GM23338 (cell line): ENCODE data around the gene WDCP. TPM values are rescaled to one million over a fixed set of nuclear protein-coding genes. Genes with fewer than 3 reads are reported as not detected.

ENCODE experiments used
- CREB1 ChIP-seq: fragments of 250-450 bp; sonication (Bioruptor Pico); IDR thresholded peaks from 2 replicates; pipeline ENCODE4 v1.5.0; 2020; ENCODE audit warnings: low read depth, mild to moderate bottlenecking, moderate library complexity
- ETS1 ChIP-seq: IDR thresholded peaks from 2 replicates; pipeline ENCODE4 v1.6.1; 2016; ENCODE audit warnings: antibody characterized with exemption
- REST ChIP-seq: IDR thresholded peaks from one replicate; pipeline ENCODE4 v1.6.1; 2018; ENCODE audit warnings: antibody characterized with exemption; ENCODE audit not compliant: unreplicated experiment
- STAT1 ChIP-seq: IDR thresholded peaks from one replicate; pipeline ENCODE4 v1.6.1; 2016; ENCODE audit warnings: antibody characterized with exemption; ENCODE audit not compliant: unreplicated experiment
- ZNF462 ChIP-seq: fragments of 250-450 bp; sonication (Bioruptor Pico); IDR thresholded peaks from 2 replicates; pipeline ENCODE4 v1.5.0; 2020; ENCODE audit warnings: mild to moderate bottlenecking, moderate library complexity
- polyA plus RNA-seq: library from polyadenylated mRNA; unstranded; fragments of >200 nt; fragmentation: Nextera tagmentation; extraction: Ambion mirVana; gene quantifications from 2 replicates; pipeline ENCODE4 v1.2.1, GENCODE V29; 2016
- total RNA-seq: library from RNA; depleted of rRNA; stranded (reverse); fragments of >200 nt; shearing (Covaris generic); gene quantifications from 2 replicates; pipeline ENCODE4 v1.2.3, GENCODE V29; 2014

WDCP gene
- total and polyA plus RNA-seq, 2 experiments from 2014 or later: 10.5 to 28.6 TPM

- TF ChIP-seq ZNF462 (CRISPR knock-in tag) (no peak), CREB1 (no peak), ETS1 (no peak), REST (no peak), STAT1 (no peak)
These were observed 53.4 kb downstream of the WDCP start (continued) for GRCh38 chr2:23993736-23994269.
